IMR-90 (cell line): ENCODE results near the gene ATP2B2.

Source experiments
- CTCF ChIP-seq: conservative IDR thresholded peaks from 2 replicates; pipeline ENCODE4 v1.5.1; 2012; ENCODE audit warnings: mild to moderate bottlenecking, low read depth, low read length, improper control_type of control experiment
- POLR2A ChIP-seq: IDR thresholded peaks from 2 replicates; pipeline ENCODE4 v1.6.1; 2012; ENCODE audit warnings: mild to moderate bottlenecking, low read depth, low read length

DNA sequence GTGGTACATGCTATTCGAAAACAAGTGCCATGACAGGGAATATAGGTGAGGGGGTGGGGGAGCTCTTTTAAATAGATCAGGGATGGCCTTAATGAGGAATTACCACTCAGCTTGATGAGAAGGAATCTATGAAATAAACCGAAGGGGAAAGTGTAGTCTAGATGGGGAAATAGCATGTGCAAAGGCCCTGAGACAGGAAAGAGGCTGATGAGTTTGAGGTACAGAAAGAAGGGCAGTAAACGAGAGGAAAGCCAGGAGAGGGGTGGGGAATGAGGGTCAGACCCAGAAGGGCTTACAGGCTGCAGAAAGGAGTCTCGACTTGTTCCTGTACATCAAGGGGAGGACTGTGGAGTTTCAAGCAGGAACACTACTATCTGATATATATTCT, 12.2 kb downstream of the ATP2B2 start:
- TF ChIP-seq CTCF (no peak), POLR2A (no peak)
